ENCODE results near the gene CORO2A. TPM values are rescaled to one million over a fixed set of nuclear protein-coding genes. Genes with fewer than 3 reads are reported as not detected.

Gene CORO2A
- total and polyA plus RNA-seq, 7 donors: 1.2 to 39.6 (median 1.8) TPM

- Histone ChIP-seq H3K4me1 (peaks cover 0 to 4% (median 0%) of the 10 kb centered on the region in 4 donors), H3K27me3 (no peaks in the 10 kb centered on the region), H3K27ac (no peak overlapping the region), H3K36me3 (no peaks in the 10 kb centered on the region), H3K9me3 (no peaks in the 10 kb centered on the region), H3K4me3 (no peak overlapping the region)
- WGBS, 2 donors: 54 to 65% methylated on average over 2 of the region's 2 CpGs
- DNase-seq: no peak
- intact Hi-C loops (cut with DNase I): loop anchor here (10.0 kb wide), 1 partner anchor 132 kb away; no protein-coding TSS in a partner anchor
- TF ChIP-seq EP300 (IDR thresholded peaks at IDR 0.05) (no peak), POLR2AphosphoS5 (IDR thresholded peaks at IDR 0.05) (no peak), CTCF (IDR thresholded peaks at IDR 0.05) (no peak), POLR2A (IDR thresholded peaks at IDR 0.05) (no peak)
Observed at GRCh38 chr9:98206754-98207153, 14.3 kb upstream of the CORO2A start.

GRCh38 chr9:98204692-98205091 lies 12.3 kb upstream of the CORO2A start:
- WGBS, 2 donors: 84 to 85% methylated on average over 4 of the region's 4 CpGs
- Histone ChIP-seq H3K9me3 (no peaks in the 10 kb centered on the region), H3K27ac (no peak overlapping the region), H3K27me3 (no peaks in the 10 kb centered on the region), H3K36me3 (no peaks in the 10 kb centered on the region), H3K4me3 (no peak overlapping the region), H3K4me1 (peaks cover 0 to 4% (median 0%) of the 10 kb centered on the region in 4 donors)
- intact Hi-C loops (cut with DNase I): loop anchor here (1.0 to 10.0 kb wide), 2 partner anchors 59 to 130 kb away; no protein-coding TSS in a partner anchor
- no peak for TF ChIP-seq EP300 (IDR thresholded peaks at IDR 0.05)
- TF ChIP-seq CTCF (IDR thresholded peaks at IDR 0.05): no peak
- no peak for TF ChIP-seq POLR2A (IDR thresholded peaks at IDR 0.05)
- no peak for TF ChIP-seq POLR2AphosphoS5 (IDR thresholded peaks at IDR 0.05)
- no peak for DNase-seq

- Histone ChIP-seq H3K27ac (no peak overlapping the region), H3K4me3 (no peak overlapping the region), H3K4me1 (peaks cover 0 to 4% (median 0%) of the 10 kb centered on the region in 4 donors), H3K36me3 (peaks cover 0 to 5% (median 0%) of the 10 kb centered on the region in 4 donors), H3K9me3 (no peaks in the 10 kb centered on the region), H3K27me3 (no peaks in the 10 kb centered on the region)
- intact Hi-C loops (cut with DNase I): loop anchor here (10.0 kb wide), 1 partner anchor 128 kb away; no protein-coding TSS in a partner anchor
- no peak for TF ChIP-seq EP300 (IDR thresholded peaks at IDR 0.05)
- TF ChIP-seq CTCF (IDR thresholded peaks at IDR 0.05): no peak
- TF ChIP-seq POLR2A (IDR thresholded peaks at IDR 0.05): no peak
- 82 to 89% methylated on average over 7 of the region's 7 CpGs for WGBS, 2 donors
- DNase-seq: no peak
Observed at GRCh38 chr9:98203153-98203552, 10.7 kb upstream of the CORO2A start.

- peaks cover 0 to 5% (median 0%) of the 10 kb centered on the region in 4 donors for H3K36me3 ChIP-seq
Observed at GRCh38 chr9:98202252-98202651, 9.8 kb upstream of the CORO2A start.

More at GRCh38 chr9:98202252-98202651, 9.8 kb upstream of the CORO2A start:
- H3K4me1 ChIP-seq: peaks cover 0 to 4% (median 0%) of the 10 kb centered on the region in 4 donors
- WGBS, 2 donors: 86 to 88% methylated on average over 5 of the region's 5 CpGs
- H3K27ac ChIP-seq: no peak overlapping the region
- no peaks in the 10 kb centered on the region for H3K9me3 ChIP-seq
- H3K4me3 ChIP-seq: no peak overlapping the region
- intact Hi-C loops (cut with DNase I): loop anchor here (10.0 kb wide), 1 partner anchor 127 kb away; no protein-coding TSS in a partner anchor
- no peaks in the 10 kb centered on the region for H3K27me3 ChIP-seq
- TF ChIP-seq EP300 (IDR thresholded peaks at IDR 0.05) (no peak), POLR2AphosphoS5 (IDR thresholded peaks at IDR 0.05) (no peak), CTCF (IDR thresholded peaks at IDR 0.05) (no peak), POLR2A (IDR thresholded peaks at IDR 0.05) (no peak)
- no peak for DNase-seq
